ENCODE results near the gene SMARCC2. TPM values are rescaled to one million over a fixed set of nuclear protein-coding genes. Genes with fewer than 3 reads are reported as not detected.

Gene SMARCC2
- total RNA-seq, 6 donors from 2014 or later: 71.4 to 258 (median 93.9) TPM

GRCh38 chr12:56229082-56229481 is 39.8 kb upstream of the SMARCC2 start:
- DNase-seq (no peak), ATAC-seq (ENCODE audit: low FRiP score in 2 of 2) (no peak)
- H3K27me3 ChIP-seq: no peaks in the 10 kb centered on the region
- no peak for TF ChIP-seq EP300 (IDR thresholded peaks at IDR 0.05)
- no peak for TF ChIP-seq POLR2AphosphoS5 (IDR thresholded peaks at IDR 0.05)
- no peak for TF ChIP-seq CTCF (IDR thresholded peaks at IDR 0.05)
- H3K4me1 ChIP-seq: peaks cover 7 to 13% (median 9%) of the 10 kb centered on the region in 4 donors
- H3K36me3 ChIP-seq: peaks cover 0 to 15% (median 0%) of the 10 kb centered on the region in 4 donors
- WGBS, 2 donors: 94 to 97% methylated on average over 7 of the region's 7 CpGs
- no peak overlapping the region for H3K4me3 ChIP-seq
- no peaks in the 10 kb centered on the region for H3K9me3 ChIP-seq
- no peak overlapping the region for H3K27ac ChIP-seq

- H3K27ac ChIP-seq: peak overlapping the region; percentile 74 to 100 (median 90)
- H3K36me3 ChIP-seq: peaks cover 0 to 15% (median 0%) of the 10 kb centered on the region in 4 donors
- peaks cover 32 to 44% (median 36%) of the 10 kb centered on the region in 4 donors for H3K4me1 ChIP-seq
- peak overlapping the region; percentile 58 to 65 (median 60) for H3K4me3 ChIP-seq
- ATAC-seq (ENCODE audit: low FRiP score in 2 of 2) (no peak), DNase-seq (no peak)
- no peaks in the 10 kb centered on the region for H3K9me3 ChIP-seq
- no peak for TF ChIP-seq EP300 (IDR thresholded peaks at IDR 0.05)
- TF ChIP-seq CTCF (IDR thresholded peaks at IDR 0.05): no peak
- no peak for TF ChIP-seq POLR2AphosphoS5 (IDR thresholded peaks at IDR 0.05)
- no peak for TF ChIP-seq POLR2A (IDR thresholded peaks at IDR 0.05)
- no peaks in the 10 kb centered on the region for H3K27me3 ChIP-seq
- 71 to 77% methylated on average over 9 to 11 of the region's 11 CpGs for WGBS, 2 donors
Measured at GRCh38 chr12:56224954-56225353, 35.7 kb upstream of the SMARCC2 start.

GRCh38 chr12:56224102-56224701 is 34.9 kb upstream of the SMARCC2 start, which contains the start of gene NABP2:
NABP2 (plus strand) TSS chr12:56224342; CDS start chr12:56224857, 515 bp downstream.
- peak; percentile 90 to 99 (median 97) for TF ChIP-seq CTCF (IDR thresholded peaks at IDR 0.05)
- peak; percentile 67 to 74 for TF ChIP-seq POLR2AphosphoS5 (IDR thresholded peaks at IDR 0.05)
- TF ChIP-seq EP300 (IDR thresholded peaks at IDR 0.05): no peak
- TF ChIP-seq POLR2A (IDR thresholded peaks at IDR 0.05): peak in 2 of 4 donors; percentile 18 to 46
- 0 to 1% methylated on average over 13 to 27 of the region's 41 CpGs for WGBS, 2 donors
- Histone ChIP-seq H3K36me3 (peaks cover 0 to 13% (median 0%) of the 10 kb centered on the region in 4 donors), H3K4me3 (peak within 1 kb of the TSS; percentile 58 to 65 (median 60)), H3K4me1 (peaks cover 37 to 51% (median 41%) of the 10 kb centered on the region in 4 donors), H3K27me3 (no peaks in the 10 kb centered on the region), H3K27ac (peak within 1 kb of the TSS; percentile 96 to 100 (median 96)), H3K9me3 (no peaks in the 10 kb centered on the region)
- DNase-seq (peak; percentile 98), ATAC-seq (ENCODE audit: low FRiP score in 2 of 2) (peak; percentile 92 to 93)

- Histone ChIP-seq H3K27me3 (no peaks in the 10 kb centered on the region), H3K36me3 (peaks cover 0 to 7% (median 0%) of the 10 kb centered on the region in 4 donors), H3K4me1 (peaks cover 37 to 52% (median 41%) of the 10 kb centered on the region in 4 donors), H3K27ac (peak overlapping the region; percentile 74 to 100 (median 90)), H3K9me3 (no peaks in the 10 kb centered on the region), H3K4me3 (peak overlapping the region in 3 of 4 donors; percentile 58 to 65 (median 62))
- DNase-seq: no peak
- WGBS, 2 donors: 25 to 32% methylated on average over 15 of the region's 15 CpGs
- no peak for TF ChIP-seq EP300 (IDR thresholded peaks at IDR 0.05)
- TF ChIP-seq CTCF (IDR thresholded peaks at IDR 0.05): no peak
- TF ChIP-seq POLR2AphosphoS5 (IDR thresholded peaks at IDR 0.05): no peak
- TF ChIP-seq POLR2A (IDR thresholded peaks at IDR 0.05): no peak
- no peak for ATAC-seq (ENCODE audit: low FRiP score in 2 of 2)
Measured at GRCh38 chr12:56223571-56224101, 34.4 kb upstream of the SMARCC2 start.
